ENCODE data around the gene MINK1. TPM values are rescaled to one million over a fixed set of nuclear protein-coding genes. Genes with fewer than 3 reads are reported as not detected.
"Not testable (repeated sequence)": the region's sequence is repeated elsewhere in the genome, so short reads cannot be mapped to it uniquely, and the experiment has no call there.

Gene MINK1
- total RNA-seq, 1 experiment from 2014 or later = 30.1 TPM

GRCh38 chr17:4903051-4903818 is 70.1 kb downstream of the MINK1 start, which contains the start of gene CHRNE:
Gene CHRNE, minus strand, starts transcription at chr17:4903098. Its CDS starts 35 bp downstream, at chr17:4903063.
- in situ Hi-C loops (cut with HindIII; ENCODE audit: low pct_unique_long_range_greater_than_20kb, low sequenced_read_pairs) = no loop called here
- peak; percentile 75 for DNase-seq (ENCODE audit: low read depth)

GRCh38 chr17:4906642-4907041 is 73.5 kb downstream of the MINK1 start:
- in situ Hi-C loops (cut with HindIII; ENCODE audit: low pct_unique_long_range_greater_than_20kb, low sequenced_read_pairs); DNase-seq (ENCODE audit: low read depth): not testable (repeated sequence)

GRCh38 chr17:4908301-4908700 is 75.2 kb downstream of the MINK1 start:
- DNase-seq (ENCODE audit: low read depth) = no peak
- in situ Hi-C loops (cut with HindIII; ENCODE audit: low pct_unique_long_range_greater_than_20kb, low sequenced_read_pairs) = no loop called here

- in situ Hi-C loops (cut with HindIII; ENCODE audit: low pct_unique_long_range_greater_than_20kb, low sequenced_read_pairs) = no loop called here
Measured at GRCh38 chr17:4908711-4909496, 75.8 kb downstream of the MINK1 start.

GRCh38 chr17:4913994-4914393 is 80.9 kb downstream of the MINK1 start:
- DNase-seq (ENCODE audit: low read depth) = no peak
- in situ Hi-C loops (cut with HindIII; ENCODE audit: low pct_unique_long_range_greater_than_20kb, low sequenced_read_pairs) = no loop called here

More at GRCh38 chr17:4908711-4909496, 75.8 kb downstream of the MINK1 start:
- DNase-seq (ENCODE audit: low read depth) = peak; percentile 90

- in situ Hi-C loops (cut with HindIII; ENCODE audit: low pct_unique_long_range_greater_than_20kb, low sequenced_read_pairs); DNase-seq (ENCODE audit: low read depth): not testable (repeated sequence)
Measured at GRCh38 chr17:4914551-4914950, 81.4 kb downstream of the MINK1 start.

GRCh38 chr17:4919511-4920047 is 86.4 kb downstream of the MINK1 start:
- no peak for DNase-seq (ENCODE audit: low read depth)
- in situ Hi-C loops (cut with HindIII; ENCODE audit: low pct_unique_long_range_greater_than_20kb, low sequenced_read_pairs) = no loop called here

- in situ Hi-C loops (cut with HindIII; ENCODE audit: low pct_unique_long_range_greater_than_20kb, low sequenced_read_pairs) = no loop called here
- no peak for DNase-seq (ENCODE audit: low read depth)
Measured at GRCh38 chr17:4920351-4921048, 87.4 kb downstream of the MINK1 start.

GRCh38 chr17:4921320-4921719 is 88.2 kb downstream of the MINK1 start:
- DNase-seq (ENCODE audit: low read depth) = no peak
- in situ Hi-C loops (cut with HindIII; ENCODE audit: low pct_unique_long_range_greater_than_20kb, low sequenced_read_pairs) = no loop called here

- in situ Hi-C loops (cut with HindIII; ENCODE audit: low pct_unique_long_range_greater_than_20kb, low sequenced_read_pairs); DNase-seq (ENCODE audit: low read depth): not testable (repeated sequence)
Measured at GRCh38 chr17:4926577-4927335, 93.6 kb downstream of the MINK1 start.

GRCh38 chr17:4928881-4929280 is 95.7 kb downstream of the MINK1 start:
- in situ Hi-C loops (cut with HindIII; ENCODE audit: low pct_unique_long_range_greater_than_20kb, low sequenced_read_pairs) = no loop called here
- no peak for DNase-seq (ENCODE audit: low read depth)

GRCh38 chr17:4931963-4932362 is 98.8 kb downstream of the MINK1 start, which contains the start of gene GP1BA:
Gene GP1BA, plus strand, starts transcription at chr17:4932277. Its CDS starts 328 bp downstream, at chr17:4932605.
- in situ Hi-C loops (cut with HindIII; ENCODE audit: low pct_unique_long_range_greater_than_20kb, low sequenced_read_pairs) = no loop called here
- DNase-seq (ENCODE audit: low read depth) = no peak

GRCh38 chr17:4932756-4933155 is 99.6 kb downstream of the MINK1 start:
- DNase-seq (ENCODE audit: low read depth) = no peak
- in situ Hi-C loops (cut with HindIII; ENCODE audit: low pct_unique_long_range_greater_than_20kb, low sequenced_read_pairs) = no loop called here

- in situ Hi-C loops (cut with HindIII; ENCODE audit: low pct_unique_long_range_greater_than_20kb, low sequenced_read_pairs) = no loop called here
Measured at GRCh38 chr17:4933646-4934045, 100.5 kb downstream of the MINK1 start.

GRCh38 chr17:4934173-4934979 is 101.2 kb downstream of the MINK1 start:
- DNase-seq (ENCODE audit: low read depth) = peak; percentile 48
- in situ Hi-C loops (cut with HindIII; ENCODE audit: low pct_unique_long_range_greater_than_20kb, low sequenced_read_pairs) = no loop called here

More at GRCh38 chr17:4933646-4934045, 100.5 kb downstream of the MINK1 start:
- DNase-seq (ENCODE audit: low read depth) = no peak

GRCh38 chr17:4935650-4936049 is 102.5 kb downstream of the MINK1 start:
- in situ Hi-C loops (cut with HindIII; ENCODE audit: low pct_unique_long_range_greater_than_20kb, low sequenced_read_pairs) = no loop called here
- DNase-seq (ENCODE audit: low read depth) = no peak

GRCh38 chr17:4936436-4936835 is 103.3 kb downstream of the MINK1 start:
- no peak for DNase-seq (ENCODE audit: low read depth)
- in situ Hi-C loops (cut with HindIII; ENCODE audit: low pct_unique_long_range_greater_than_20kb, low sequenced_read_pairs) = no loop called here

Data from Caki2 (cell line).